Measurements from ENCODE around the gene MED19. TPM values are rescaled to one million over a fixed set of nuclear protein-coding genes. Genes with fewer than 3 reads are reported as not detected.
"Not testable (repeated sequence)": the region's sequence is repeated elsewhere in the genome, so short reads cannot be mapped to it uniquely, and the experiment has no call there.

The MED19 gene
- total RNA-seq, 1 donor from 2014 or later, result 27.1 TPM

GRCh38 chr11:57704932-57705331, 7.1 kb downstream of the MED19 start:
- DNase-seq, result no peak

GRCh38 chr11:57703341-57703740, 8.7 kb downstream of the MED19 start:
- DNase-seq, result no peak

- no peak for DNase-seq
Observed at GRCh38 chr11:57700425-57700824, 11.6 kb downstream of the MED19 start.

GRCh38 chr11:57699813-57700212, 12.2 kb downstream of the MED19 start:
- DNase-seq, result no peak

GRCh38 chr11:57698843-57699365, 13.1 kb downstream of the MED19 start:
- no peak for DNase-seq

GRCh38 chr11:57690474-57690873, 21.5 kb downstream of the MED19 start:
- not testable (repeated sequence) for DNase-seq

GRCh38 chr11:57681168-57681567, 30.8 kb downstream of the MED19 start:
- no peak for DNase-seq

- DNase-seq, result no peak
Observed at GRCh38 chr11:57680552-57680874, 31.5 kb downstream of the MED19 start.

- no peak for DNase-seq
Observed at GRCh38 chr11:57679396-57679795, 32.6 kb downstream of the MED19 start.

- DNase-seq, result no peak
Observed at GRCh38 chr11:57675176-57675941, 36.7 kb downstream of the MED19 start.

GRCh38 chr11:57674251-57674650, 37.8 kb downstream of the MED19 start:
- no peak for DNase-seq

GRCh38 chr11:57668434-57668782, 43.6 kb downstream of the MED19 start:
- DNase-seq, result no peak

GRCh38 chr11:57667736-57668433, 44.1 kb downstream of the MED19 start, which contains the start of gene ZDHHC5:
Gene ZDHHC5, plus strand, starts transcription at chr11:57668114. Its CDS starts 4,977 bp downstream, at chr11:57673091.
- DNase-seq, result peak; percentile 98

GRCh38 chr11:57667117-57667735, 44.8 kb downstream of the MED19 start:
- peak; percentile 96 for DNase-seq

GRCh38 chr11:57663975-57664374, 48.0 kb downstream of the MED19 start:
- no peak for DNase-seq

- DNase-seq, result no peak
Observed at GRCh38 chr11:57662893-57663292, 49.1 kb downstream of the MED19 start.

- DNase-seq, result no peak
Observed at GRCh38 chr11:57659669-57660068, 52.3 kb downstream of the MED19 start.

- no peak for DNase-seq
Observed at GRCh38 chr11:57658023-57658361, 54.0 kb downstream of the MED19 start.

- DNase-seq, result peak; percentile 99
Observed at GRCh38 chr11:57657194-57658022, 54.6 kb downstream of the MED19 start, which contains the start of gene CLP1. Gene CLP1, plus strand, starts transcription at chr11:57657762. Its CDS starts 1,715 bp downstream, at chr11:57659477.

- DNase-seq, result no peak
Observed at GRCh38 chr11:57656885-57657193, 55.2 kb downstream of the MED19 start.
